A549 (cell line): ENCODE data around the gene SLC45A1. TPM values are rescaled to one million over a fixed set of nuclear protein-coding genes. Genes with fewer than 3 reads are reported as not detected.

Experiments used
- ATAC-seq, 2 experiments: fragments of 200-7000 bp in 1 of 2; fragments of >200 bp in 1 of 2; cut with Nextera tagmentation in 1 of 2; cut with Tn5 transposase in 1 of 2; 3 replicates each; pipeline versions ENCODE4 v1.8.0 to v1.9.1; 2018 to 2020; ENCODE audit warnings: mild to moderate bottlenecking in 1 of 2, moderate library complexity in 1 of 2
- CTCF ChIA-PET: fragments of 300-600 bp; sonication (Branson Sonifier 250); formaldehyde crosslinking; extraction: SDS; loops from one replicate; lab custom pipeline; 2021; ENCODE audit warnings: antibody characterized with exemption, inconsistent platforms; lab: Yijun Ruan, JAX
- POLR2A ChIA-PET: fragments of 350-600 bp; formaldehyde crosslinking; extraction: SDS; loops from one replicate; lab custom pipeline; 2021; ENCODE audit warnings: antibody characterized with exemption, inconsistent platforms; lab: Yijun Ruan, JAX
- DNase-seq, 2 experiments: peaks; one replicate each; pipeline versions ENCODE4 v3.0.0 to v3.0.0-alpha.2; 2011 to 2016; ENCODE audit warnings: low read depth in 1 of 2, low spot score in 1 of 2
- FAIRE-seq: peaks from 2 replicates; lab custom pipeline; 2011; peaks lifted over from hg19 to GRCh38; lab: Jason Lieb, UNC
- H3K27ac ChIP-seq, 2 experiments: fragments of >200 bp; sonication (Bioruptor Twin); formaldehyde crosslinking; 3 replicates each; pipeline ENCODE4 v1.5.1; 2016 to 2017
- H3K4me1 ChIP-seq: fragments of >200 bp; sonication (Bioruptor Twin); formaldehyde crosslinking; 3 replicates; pipeline ENCODE4 v1.6.1; 2016
- H3K4me2 ChIP-seq: fragments of >200 bp; sonication (Bioruptor Twin); formaldehyde crosslinking; 3 replicates; pipeline ENCODE4 v1.6.1; 2016
- H3K4me3 ChIP-seq: fragments of >200 bp; sonication (Bioruptor Twin); formaldehyde crosslinking; 3 replicates; pipeline ENCODE4 v1.5.1; 2016
- H3K9me3 ChIP-seq: fragments of >200 bp; sonication (Bioruptor Twin); formaldehyde crosslinking; 3 replicates; pipeline ENCODE4 v1.6.1; 2016
- CBX8 ChIP-seq: fragments of 200-600 bp; sonication (generic); IDR thresholded peaks from 2 replicates; pipeline ENCODE4 v1.6.1; 2016
- CHD2 ChIP-seq: fragments of 150-350 bp; IDR thresholded peaks from 2 replicates; pipeline ENCODE4 v1.6.1; 2014; ENCODE audit warnings: low read length; ENCODE audit not compliant: partially characterized antibody
- EP300 ChIP-seq, 2 experiments: fragments of >200 bp; sonication (Bioruptor Twin); formaldehyde crosslinking; IDR thresholded peaks; 2 replicates in 1 of 2; 3 replicates in 1 of 2; pipeline ENCODE4 v1.6.1; 2016 to 2017
- FOSB ChIP-seq: fragments of 250-450 bp; sonication (Bioruptor Pico); IDR thresholded peaks from 2 replicates; pipeline ENCODE4 v1.5.0; 2020; ENCODE audit warnings: mild to moderate bottlenecking, moderate library complexity
- FOSL2 ChIP-seq, 2 experiments: fragments of 450-650 bp in 1 of 2; fragments of >200 bp in 1 of 2; sonication (Bioruptor Twin) in 1 of 2; formaldehyde crosslinking; IDR thresholded peaks; 2 replicates each; pipeline versions ENCODE4 v1.5.0 to v1.6.1; 2016 to 2020; ENCODE audit warnings: mild to moderate bottlenecking in 1 of 2, moderate library complexity in 1 of 2
- HES2 ChIP-seq: fragments of >200 bp; sonication (Bioruptor Twin); formaldehyde crosslinking; IDR thresholded peaks from 2 replicates; pipeline ENCODE4 v1.6.1; 2016
- HMGXB4 ChIP-seq: fragments of 250-450 bp; sonication (Bioruptor Pico); IDR thresholded peaks from 2 replicates; pipeline ENCODE4 v1.5.0; 2021; ENCODE audit warnings: mild to moderate bottlenecking, moderate library complexity, borderline replicate concordance
- HOXA7 ChIP-seq: fragments of 250-450 bp; sonication (Bioruptor Pico); IDR thresholded peaks from 2 replicates; pipeline ENCODE4 v1.5.0; 2020; ENCODE audit warnings: mild to moderate bottlenecking, moderate library complexity
- HOXB5 ChIP-seq: fragments of 250-450 bp; sonication (Bioruptor Pico); IDR thresholded peaks from 2 replicates; pipeline ENCODE4 v1.5.0; 2020; ENCODE audit warnings: mild to moderate bottlenecking, moderate library complexity
- JUNB ChIP-seq: fragments of >200 bp; sonication (Bioruptor Twin); formaldehyde crosslinking; IDR thresholded peaks from 2 replicates; pipeline ENCODE4 v1.6.1; 2016
- MAX ChIP-seq: IDR thresholded peaks from 2 replicates; pipeline ENCODE4 v1.6.1; 2012
- MAZ ChIP-seq: fragments of 150-350 bp; IDR thresholded peaks from 2 replicates; pipeline ENCODE4 v1.6.1; 2014; ENCODE audit warnings: antibody characterized with exemption, low read depth, low read length, borderline replicate concordance
- NFE2L2 ChIP-seq: fragments of 150-350 bp; conservative IDR thresholded peaks from 2 replicates; pipeline ENCODE4 v1.6.1; 2014; ENCODE audit warnings: low read length
- POLR2A ChIP-seq: IDR thresholded peaks from 2 replicates; pipeline ENCODE4 v1.6.1; 2012; ENCODE audit warnings: mild to moderate bottlenecking, low read length
- POLR2AphosphoS2 ChIP-seq: conservative IDR thresholded peaks from 2 replicates; pipeline ENCODE4 v1.6.1; 2012; ENCODE audit warnings: low read length, improper control_type of control experiment, inconsistent platforms
- RCOR1 ChIP-seq: fragments of 150-350 bp; IDR thresholded peaks from 2 replicates; pipeline ENCODE4 v1.6.1; 2014; ENCODE audit warnings: antibody characterized with exemption, low read length, low read depth
- RNF2 ChIP-seq: fragments of 200-600 bp; sonication (generic); IDR thresholded peaks from 2 replicates; pipeline ENCODE4 v1.6.1; 2016; ENCODE audit warnings: low read depth, mild to moderate bottlenecking, antibody characterized with exemption, moderate library complexity, borderline replicate concordance
- SMC3 ChIP-seq: fragments of >200 bp; sonication (Bioruptor Twin); formaldehyde crosslinking; IDR thresholded peaks from 3 replicates; pipeline ENCODE4 v1.6.1; 2018; ENCODE audit warnings: inconsistent platforms
- SREBF2 ChIP-seq: fragments of 450-650 bp; IDR thresholded peaks from 2 replicates; pipeline ENCODE4 v1.6.1; 2014; ENCODE audit warnings: mild to moderate bottlenecking, moderate library complexity
- TP53 ChIP-seq: fragments of 250-450 bp; sonication (Bioruptor Pico); IDR thresholded peaks from 2 replicates; pipeline ENCODE4 v1.5.0; 2021; ENCODE audit warnings: mild to moderate bottlenecking, moderate library complexity
- WGBS: methylation state at CpG from one replicate; pipeline ENCODE4 v1.1.6; 2017; ENCODE audit errors: missing lambda C conversion rate; 5-methylcytosine and 5-hydroxymethylcytosine counted together
- polyA plus RNA-seq, 4 experiments: library from polyadenylated mRNA; depleted of rRNA in 3 of 4; stranded (reverse); fragments of >200 nt; fragmentation: RNase III in 1 of 4; extraction: RNeasy Plus Mini Kit Qiagen cat#74134 plus additional on column Dnase treatment in 1 of 4; gene quantifications; 2 replicates in 3 of 4; 3 replicates in 1 of 4; pipeline ENCODE4 v1.2.3, GENCODE V29; 2011 to 2017
- TF ChIP-seq, protein P1 (sequence below): fragments of >200 bp; sonication (Bioruptor Twin); formaldehyde crosslinking; IDR thresholded peaks from 3 replicates; pipeline ENCODE4 v1.5.1; 2016
- TF ChIP-seq, protein P2 (sequence below): fragments of 150-350 bp; IDR thresholded peaks from 2 replicates; pipeline ENCODE4 v1.6.1; 2014; ENCODE audit warnings: low read depth, mild to moderate bottlenecking, low read length

Gene SLC45A1
- polyA plus RNA-seq, 2 of the 4 experiments (the other 2 are of a cell fraction): 1.6 to 1.8 TPM

DNA sequence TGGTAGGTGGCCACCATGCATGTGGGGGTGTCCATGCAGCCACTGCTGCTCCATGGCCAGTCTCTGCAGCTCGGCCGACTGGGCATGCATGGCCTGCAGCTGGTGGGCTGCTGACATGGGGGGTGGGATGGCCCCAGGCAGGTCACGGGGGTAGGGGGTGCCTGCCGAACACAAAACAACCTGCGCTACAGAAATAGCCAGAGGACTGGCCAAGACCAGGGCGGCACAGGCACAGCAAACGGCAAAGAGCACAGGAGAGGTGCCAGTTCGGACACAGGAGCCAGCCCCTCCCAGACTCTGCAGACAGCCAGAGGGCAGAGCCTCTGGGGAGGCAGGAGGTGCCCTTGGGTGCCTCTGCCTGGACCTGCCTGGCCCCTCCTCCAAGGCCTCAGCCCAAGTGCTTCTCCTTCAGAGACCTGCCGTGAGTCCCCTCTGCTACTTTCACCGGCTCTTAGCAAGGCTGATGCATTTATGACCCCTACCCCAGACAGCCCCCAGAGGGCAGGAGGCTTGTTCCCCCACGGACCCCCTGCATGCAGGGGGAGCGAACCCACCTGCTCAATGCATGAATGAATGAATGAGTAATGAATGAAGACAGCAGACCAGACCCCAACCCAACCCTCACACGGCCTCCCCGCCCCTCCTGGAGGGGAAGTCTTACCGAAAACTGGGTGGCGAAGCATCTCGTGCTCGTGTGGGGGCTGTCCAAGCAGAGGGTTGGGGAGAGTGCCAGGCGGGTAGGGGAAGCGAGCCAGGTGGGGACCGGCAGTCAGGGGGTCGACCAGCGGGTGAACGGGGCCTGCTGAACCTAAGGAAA is 37.7 kb downstream of the SLC45A1 start (continued):
- no peak for TF ChIP-seq EP300 (IDR thresholded peaks at IDR 0.05)

GRCh38 chr1:8356256-8357209 is 38.6 kb downstream of the SLC45A1 start:
- H3K4me3 ChIP-seq: no peak overlapping the region
- DNase-seq: no peak
- FAIRE-seq: no peak
- no peak for ATAC-seq
- no peak for TF ChIP-seq MAZ
- no peak for TF ChIP-seq NFE2L2
- TF ChIP-seq SREBF2: no peak
- no peak for TF ChIP-seq POLR2AphosphoS2
- no peak for TF ChIP-seq HES2
- TF ChIP-seq, protein P1, sequence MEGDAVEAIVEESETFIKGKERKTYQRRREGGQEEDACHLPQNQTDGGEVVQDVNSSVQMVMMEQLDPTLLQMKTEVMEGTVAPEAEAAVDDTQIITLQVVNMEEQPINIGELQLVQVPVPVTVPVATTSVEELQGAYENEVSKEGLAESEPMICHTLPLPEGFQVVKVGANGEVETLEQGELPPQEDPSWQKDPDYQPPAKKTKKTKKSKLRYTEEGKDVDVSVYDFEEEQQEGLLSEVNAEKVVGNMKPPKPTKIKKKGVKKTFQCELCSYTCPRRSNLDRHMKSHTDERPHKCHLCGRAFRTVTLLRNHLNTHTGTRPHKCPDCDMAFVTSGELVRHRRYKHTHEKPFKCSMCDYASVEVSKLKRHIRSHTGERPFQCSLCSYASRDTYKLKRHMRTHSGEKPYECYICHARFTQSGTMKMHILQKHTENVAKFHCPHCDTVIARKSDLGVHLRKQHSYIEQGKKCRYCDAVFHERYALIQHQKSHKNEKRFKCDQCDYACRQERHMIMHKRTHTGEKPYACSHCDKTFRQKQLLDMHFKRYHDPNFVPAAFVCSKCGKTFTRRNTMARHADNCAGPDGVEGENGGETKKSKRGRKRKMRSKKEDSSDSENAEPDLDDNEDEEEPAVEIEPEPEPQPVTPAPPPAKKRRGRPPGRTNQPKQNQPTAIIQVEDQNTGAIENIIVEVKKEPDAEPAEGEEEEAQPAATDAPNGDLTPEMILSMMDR: no peak
- TF ChIP-seq RNF2: no peak
- no peak for TF ChIP-seq HMGXB4 (CRISPR knock-in tag)
- TF ChIP-seq SMC3: no peak
- TF ChIP-seq HOXA7 (CRISPR knock-in tag): no peak
- TF ChIP-seq POLR2A: no peak
- TF ChIP-seq MAX: no peak
- TF ChIP-seq CBX8: no peak
- TF ChIP-seq CHD2: no peak
- no peak overlapping the region for H3K4me2 ChIP-seq
- ChIA-PET POLR2A (no interaction called here), CTCF (interaction anchor here (1.1 to 2.1 kb wide), 4 partner anchors 11 to 382 kb away, joined by 3 to 7 read pairs (median 4); no protein-coding TSS in a partner anchor)
- no peak overlapping the region for H3K27ac ChIP-seq
- no peaks in the 10 kb centered on the region for H3K9me3 ChIP-seq
- no peaks in the 10 kb centered on the region for H3K4me1 ChIP-seq
- 92% methylated on average over 24 of the region's 27 CpGs for WGBS

- WGBS: 74% methylated on average over 4 of the region's 14 CpGs
- ChIA-PET POLR2A (no interaction called here), CTCF (interaction anchor here (0.6 to 2.5 kb wide), 6 partner anchors 8 to 1083 kb away, joined by 3 to 8 read pairs (median 4); no protein-coding TSS in a partner anchor)
- Histone ChIP-seq H3K4me3 (no peak overlapping the region), H3K9me3 (no peaks in the 10 kb centered on the region), H3K4me1 (no peaks in the 10 kb centered on the region), H3K27ac (no peak overlapping the region), H3K4me2 (no peak overlapping the region)
- ATAC-seq (peak in 1 of 2 experiments; percentile 14; a peak in 1 of 6 replicates), DNase-seq (no peak), FAIRE-seq (no peak)
- no peak for TF ChIP-seq HOXA7 (CRISPR knock-in tag)
- TF ChIP-seq, protein P2, sequence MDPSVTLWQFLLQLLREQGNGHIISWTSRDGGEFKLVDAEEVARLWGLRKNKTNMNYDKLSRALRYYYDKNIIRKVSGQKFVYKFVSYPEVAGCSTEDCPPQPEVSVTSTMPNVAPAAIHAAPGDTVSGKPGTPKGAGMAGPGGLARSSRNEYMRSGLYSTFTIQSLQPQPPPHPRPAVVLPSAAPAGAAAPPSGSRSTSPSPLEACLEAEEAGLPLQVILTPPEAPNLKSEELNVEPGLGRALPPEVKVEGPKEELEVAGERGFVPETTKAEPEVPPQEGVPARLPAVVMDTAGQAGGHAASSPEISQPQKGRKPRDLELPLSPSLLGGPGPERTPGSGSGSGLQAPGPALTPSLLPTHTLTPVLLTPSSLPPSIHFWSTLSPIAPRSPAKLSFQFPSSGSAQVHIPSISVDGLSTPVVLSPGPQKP: no peak
- no peak for TF ChIP-seq HOXB5 (CRISPR knock-in tag)
- TF ChIP-seq RCOR1: no peak
- no peak for TF ChIP-seq TP53 (CRISPR knock-in tag)
- no peak for TF ChIP-seq JUNB
- TF ChIP-seq FOSL2 (IDR thresholded peaks at IDR 0.05): no peak
- TF ChIP-seq FOSL2 (CRISPR knock-in tag; IDR thresholded peaks at IDR 0.05): no peak
- no peak for TF ChIP-seq FOSB (CRISPR knock-in tag)
These were observed 39.6 kb downstream of the SLC45A1 start for GRCh38 chr1:8357329-8358101.
